ENCODE measurements around the gene ZNF160. TPM values are rescaled to one million over a fixed set of nuclear protein-coding genes. Genes with fewer than 3 reads are reported as not detected.

ZNF160 gene
- total and polyA plus RNA-seq, 2 of the 8 experiments (the other 6 are each of a cell fraction or from before 2014, with no cell fraction given) = 15.8 to 31.2 TPM

DNA sequence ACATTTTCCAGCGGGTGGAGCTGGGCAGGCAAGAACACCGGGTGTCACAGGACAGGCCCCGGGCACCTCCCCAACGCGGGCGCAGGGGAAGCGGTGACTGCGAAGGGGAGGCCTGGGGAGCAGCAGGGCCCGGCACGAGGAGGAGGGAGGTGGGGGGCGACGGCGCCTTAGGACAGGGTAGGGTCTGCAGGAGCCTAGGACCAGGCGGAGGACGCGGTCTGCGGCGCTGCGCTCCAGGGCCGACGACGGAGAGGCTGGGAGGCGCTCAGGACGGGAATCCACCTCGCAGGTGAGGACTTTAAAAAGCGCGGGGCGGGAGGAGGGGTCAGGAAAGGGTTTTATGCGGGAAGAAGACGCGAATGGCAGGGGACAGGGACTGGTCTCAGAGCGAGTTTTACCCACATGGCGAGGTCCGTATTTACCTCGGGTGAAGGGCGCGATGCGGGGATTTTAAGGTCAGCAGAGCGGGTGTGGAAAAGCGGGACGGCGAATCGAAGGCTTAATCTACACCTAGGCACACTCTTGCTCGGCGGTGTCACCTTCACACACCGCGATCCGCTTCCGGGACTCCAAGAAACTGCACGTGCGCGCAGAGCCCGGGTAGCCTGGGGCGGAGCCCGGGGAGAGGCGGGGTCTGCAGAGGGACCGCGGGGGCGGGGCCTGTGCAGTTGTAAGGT, 45.2 kb downstream of the ZNF160 start (continued):
- TF ChIP-seq KDM4A (IDR thresholded peaks at IDR 0.05; ENCODE audit: low read depth, low read length, severe bottlenecking) (peak; percentile 99), USF2 (IDR thresholded peaks at IDR 0.05; ENCODE audit: low read length) (no peak), RBBP5 (IDR thresholded peaks at IDR 0.05; ENCODE audit: borderline replicate concordance, low read depth, low read length) (0 out of 2 replicates have a peak, but pooled peaks have one; percentile 36), BRCA1 (IDR thresholded peaks at IDR 0.05; ENCODE audit: low read depth, low read length) (no peak), TAF1 (IDR thresholded peaks at IDR 0.05; ENCODE audit: low read depth, low read length) (0 out of 2 replicates have a peak, but pooled peaks have one; percentile 35), KDM5A (IDR thresholded peaks at IDR 0.05; ENCODE audit: low read length) (no peak), TCF12 (IDR thresholded peaks at IDR 0.05; ENCODE audit: low read depth, low read length) (no peak), CBX8 (IDR thresholded peaks at IDR 0.05; ENCODE audit: borderline replicate concordance, low read depth, low read length) (no peak), CHD1 (IDR thresholded peaks at IDR 0.05; ENCODE audit: low read depth, low read length) (no peak), SP4 (IDR thresholded peaks at IDR 0.05; ENCODE audit: low read length) (no peak), ASH2L (IDR thresholded peaks at IDR 0.05; ENCODE audit: low read length) (peak; percentile 32)
- TF ChIP-seq, protein P1, sequence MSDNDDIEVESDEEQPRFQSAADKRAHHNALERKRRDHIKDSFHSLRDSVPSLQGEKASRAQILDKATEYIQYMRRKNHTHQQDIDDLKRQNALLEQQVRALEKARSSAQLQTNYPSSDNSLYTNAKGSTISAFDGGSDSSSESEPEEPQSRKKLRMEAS (IDR thresholded peaks at IDR 0.05) = peak; percentile 96

Measured in H1 (cell line).